HCT116 (cell line): Measurements from ENCODE around the gene UPP2. TPM values are rescaled to one million over a fixed set of nuclear protein-coding genes. Genes with fewer than 3 reads are reported as not detected.

Experiments used
- ATAC-seq: fragments of 200-7000 bp; cut with Tn5 transposase; 2 replicates; pipeline ENCODE4 v1.9.1; 2020; ENCODE audit warnings: mild to moderate bottlenecking, moderate library complexity
- BruUV-seq: library from RNA; stranded (reverse); fragments of 400-500 nt; replicated peaks from 2 replicates; lab custom pipeline; 2021; lab: Mats Ljungman, UMichigan
- CTCF ChIA-PET: fragments of 300-600 bp; sonication (Branson Sonifier 250); formaldehyde crosslinking; loops from one replicate; lab custom pipeline; 2021; ENCODE audit warnings: antibody characterized with exemption; lab: Charles Lee
- POLR2A ChIA-PET: fragments of 300-600, 350-600 bp; sonication (Branson Sonifier 250); formaldehyde crosslinking; loops from one replicate; lab custom pipeline; 2021; ENCODE audit warnings: antibody characterized with exemption; lab: Charles Lee
- RAD21 ChIA-PET, 2 experiments: fragments of 300-600 bp; sonication (Branson Sonifier 250); formaldehyde crosslinking; loops; one replicate each; lab custom pipeline; 2023; ENCODE audit warnings: low total read pairs in 2 of 2; ENCODE audit not compliant: uncharacterized antibody in 2 of 2, unreplicated experiment in 2 of 2, low non-redundant PET in 1 of 2; lab: Charles Lee
- DNase-seq: peaks from one replicate; pipeline ENCODE4 v3.0.0-alpha.2; 2010; ENCODE audit warnings: low read depth, low spot score
- H2AFZ ChIP-seq: fragments of 200-600 bp; shearing (Covaris generic), sonication (generic); 2 replicates; pipeline ENCODE4 v1.6.1; 2017; ENCODE audit warnings: low read depth, mixed run types, mixed read lengths, antibody characterized with exemption, low read length; ENCODE audit not compliant: poor library complexity, severe bottlenecking
- H3K27ac ChIP-seq: 2 replicates; pipeline ENCODE4 v1.5.1; 2012; ENCODE audit warnings: low read depth, low read length
- H3K27me3 ChIP-seq: fragments of 200-600 bp; sonication (generic); 2 replicates; pipeline ENCODE4 v1.6.1; 2016; ENCODE audit warnings: mixed run types, low read length, mixed read lengths; ENCODE audit not compliant: insufficient read depth
- H3K36me3 ChIP-seq, 2 experiments: fragments of 200-500 bp in 1 of 2; fragments of 200-600 bp in 1 of 2; sonication (Bioruptor generic) in 1 of 2; sonication (generic) in 1 of 2; 2 replicates each; pipeline versions ENCODE4 v1.5.1 to v1.6.1; 2014 to 2016; ENCODE audit warnings: low read length in 2 of 2, inconsistent platforms in 1 of 2, mixed read lengths in 1 of 2, mixed run types in 1 of 2; ENCODE audit not compliant: insufficient read depth in 2 of 2, control insufficient read depth in 1 of 2
- H3K4me1 ChIP-seq, 2 experiments: fragments of 200-600 bp in 1 of 2; sonication (generic) in 1 of 2; 2 replicates each; pipeline versions ENCODE4 v1.5.1 to v1.6.1; 2012 to 2017; ENCODE audit warnings: low read length in 2 of 2, inconsistent platforms in 1 of 2, mild to moderate bottlenecking in 1 of 2, mixed read lengths in 1 of 2, mixed run types in 1 of 2, moderate library complexity in 1 of 2; ENCODE audit not compliant: insufficient read depth in 2 of 2, control insufficient read depth in 1 of 2
- H3K4me2 ChIP-seq: fragments of 200-600 bp; sonication (generic); 2 replicates; pipeline ENCODE4 v1.6.1; 2017; ENCODE audit warnings: mixed run types, low read length, mixed read lengths
- H3K4me3 ChIP-seq, 2 experiments: fragments of 200-600 bp in 1 of 2; sonication (generic) in 1 of 2; replicated peaks in 1 of 2; 2 replicates each; pipeline ENCODE4 v1.5.1; 2011 to 2016; ENCODE audit warnings: low read length in 2 of 2, control low read depth in 1 of 2, low read depth in 1 of 2, mild to moderate bottlenecking in 1 of 2, mixed read lengths in 1 of 2, mixed run types in 1 of 2
- H3K79me2 ChIP-seq: fragments of 200-600 bp; sonication (generic); 2 replicates; pipeline ENCODE4 v1.6.1; 2017; ENCODE audit warnings: mild to moderate bottlenecking, mixed run types, low read length, moderate library complexity, mixed read lengths; ENCODE audit not compliant: insufficient read depth
- H3K9ac ChIP-seq: fragments of 200-600 bp; sonication (generic); 2 replicates; pipeline ENCODE4 v1.6.1; 2016; ENCODE audit warnings: low read length, mixed read lengths
- H3K9me2 ChIP-seq: fragments of 200-600 bp; sonication (generic), shearing (Covaris generic); 2 replicates; pipeline ENCODE4 v1.6.1; 2017; ENCODE audit warnings: mixed run types, mild to moderate bottlenecking, moderate library complexity; ENCODE audit not compliant: insufficient read depth
- H3K9me3 ChIP-seq, 2 experiments: fragments of 200-500 bp in 1 of 2; fragments of 200-600 bp in 1 of 2; sonication (Bioruptor generic) in 1 of 2; sonication (generic) in 1 of 2; 2 replicates each; pipeline ENCODE4 v1.6.1; 2014 to 2017; ENCODE audit warnings: low read length in 2 of 2, mixed read lengths in 2 of 2, inconsistent platforms in 1 of 2, low read depth in 1 of 2, mild to moderate bottlenecking in 1 of 2, mixed run types in 1 of 2, moderate library complexity in 1 of 2; ENCODE audit not compliant: control insufficient read depth in 1 of 2, insufficient read depth in 1 of 2
- H4K20me1 ChIP-seq: fragments of 200-600 bp; sonication (generic), shearing (Covaris generic); 2 replicates; pipeline ENCODE4 v1.6.1; 2017; ENCODE audit warnings: mixed run types, mild to moderate bottlenecking, moderate library complexity; ENCODE audit not compliant: insufficient read depth
- CTCF ChIP-seq, 3 experiments: fragments of 200-600 bp in 1 of 3; sonication (generic) in 1 of 3; IDR thresholded peaks in 2 of 3; conservative IDR thresholded peaks in 1 of 3; 2 replicates each; pipeline ENCODE4 v1.5.1; 2012 to 2017; ENCODE audit warnings: low read depth in 2 of 3, low read length in 2 of 3, antibody characterized with exemption in 1 of 3, borderline replicate concordance in 1 of 3, control low read depth in 1 of 3, mild to moderate bottlenecking in 1 of 3, mixed read lengths in 1 of 3, mixed run types in 1 of 3, moderate library complexity in 1 of 3; ENCODE audit not compliant: insufficient read depth in 1 of 3
- EZH2 ChIP-seq: fragments of 200-600 bp; sonication (generic); IDR thresholded peaks from 2 replicates; pipeline ENCODE4 v1.6.1; 2017; ENCODE audit warnings: antibody characterized with exemption, mixed run types
- EZH2phosphoT487 ChIP-seq: fragments of 200-600 bp; IDR thresholded peaks from 2 replicates; pipeline ENCODE4 v1.6.1; 2018; ENCODE audit warnings: antibody characterized with exemption, borderline replicate concordance
- MAX ChIP-seq: IDR thresholded peaks from 2 replicates; pipeline ENCODE4 v1.6.1; 2012
- intact Hi-C: fragments of 100-400 bp; cut with micrococcal nuclease; formaldehyde crosslinking; loops from 2 replicates; pipeline ENCODE4 v1.10.0; 2022
- total RNA-seq: library from RNA; stranded (reverse); gene quantifications from one replicate; pipeline ENCODE4 v1.2.1, GENCODE V29; 2021; ENCODE audit not compliant: unreplicated experiment

The UPP2 gene
- total RNA-seq, 1 experiment from 2014 or later, result not detected

- Histone ChIP-seq H3K79me2 (no peaks in the 10 kb centered on the region), H3K36me3 (no peaks in the 10 kb centered on the region), H3K4me1 (peaks cover 2 to 3% of the 10 kb centered on the region in 2 experiments; a peak in 2 of 4 replicates), H2AFZ (no peak overlapping the region), H3K9me3 (no peaks in the 10 kb centered on the region), H3K9me2 (no peaks in the 10 kb centered on the region), H4K20me1 (no peaks in the 10 kb centered on the region), H3K27ac (no peak overlapping the region), H3K4me2 (no peak overlapping the region), H3K9ac (no peak overlapping the region), H3K4me3 (no peak overlapping the region), H3K27me3 (no peaks in the 10 kb centered on the region)
- CTCF ChIA-PET, result no interaction called here
- no peak for ATAC-seq
- POLR2A ChIA-PET, result no interaction called here
- RAD21 ChIA-PET, result no interaction called here
- DNase-seq, result no peak
- no TSS peak for BruUV-seq
- intact Hi-C loops, result no loop called here
- no peak for TF ChIP-seq EZH2phosphoT487
These were observed 24.3 kb downstream of the UPP2 start for GRCh38 chr2:158125756-158126498.

GRCh38 chr2:158127380-158127804 is 25.7 kb downstream of the UPP2 start:
- Histone ChIP-seq H2AFZ (no peak overlapping the region), H3K9ac (no peak overlapping the region), H3K9me3 (no peaks in the 10 kb centered on the region), H3K27me3 (no peaks in the 10 kb centered on the region), H3K4me2 (no peak overlapping the region), H3K36me3 (no peaks in the 10 kb centered on the region), H4K20me1 (no peaks in the 10 kb centered on the region), H3K27ac (no peak overlapping the region), H3K4me3 (no peak overlapping the region), H3K79me2 (no peaks in the 10 kb centered on the region), H3K9me2 (no peaks in the 10 kb centered on the region), H3K4me1 (peaks cover 2 to 3% of the 10 kb centered on the region in 2 experiments; a peak in 2 of 4 replicates)
- ChIA-PET CTCF (no interaction called here), POLR2A (no interaction called here), RAD21 (no interaction called here)
- no peak for DNase-seq
- no peak for ATAC-seq
- intact Hi-C loops, result no loop called here
- BruUV-seq, result no TSS peak
- no peak for TF ChIP-seq CTCF (IDR thresholded peaks at IDR 0.05 in 2 of 3, conservative IDR thresholded peaks at IDR 0.05 in 1 of 3; ENCODE audit: borderline replicate concordance in 1 of 3, insufficient read depth in 1 of 3, low read depth in 2 of 3, low read length in 2 of 3)
- TF ChIP-seq EZH2, result no peak
- TF ChIP-seq MAX, result no peak
